Parathyroid adenoma (tissue), 2 donors: ENCODE data around the gene SEMA6B.

ENCODE experiments used
- H2AFZ ChIP-seq: fragments of 300-600 bp; sonication (generic); one replicate; pipeline ENCODE4 v1.7.0; 2017; ENCODE audit warnings: antibody characterized with exemption, mild to moderate bottlenecking
- H3K27ac ChIP-seq: fragments of 300-600 bp; sonication (generic); one replicate; pipeline ENCODE4 v1.7.0; 2017
- H3K27me3 ChIP-seq: fragments of 300-600 bp; sonication (generic); one replicate; pipeline ENCODE4 v1.7.0; 2017; ENCODE audit warnings: low read length; ENCODE audit not compliant: control insufficient read depth, insufficient read depth
- H3K36me3 ChIP-seq: fragments of 300-600 bp; sonication (generic); one replicate; pipeline ENCODE4 v1.7.0; 2017; ENCODE audit warnings: low read length; ENCODE audit not compliant: control insufficient read depth, insufficient read depth
- H3K4me1 ChIP-seq: fragments of 300-600 bp; sonication (generic); one replicate; pipeline ENCODE4 v1.7.0; 2017; ENCODE audit warnings: control low read depth
- H3K4me2 ChIP-seq: fragments of 300-600 bp; sonication (generic); one replicate; pipeline ENCODE4 v1.7.0; 2017; ENCODE audit warnings: low read length
- H3K4me3 ChIP-seq: fragments of 300-600 bp; sonication (generic); one replicate; pipeline ENCODE4 v1.7.0; 2017; ENCODE audit warnings: low read depth, low read length
- H3K79me2 ChIP-seq: fragments of 300-600 bp; sonication (generic); one replicate; pipeline ENCODE4 v1.7.0; 2017; ENCODE audit warnings: control low read depth
- H3K9ac ChIP-seq: fragments of 300-600 bp; sonication (generic); one replicate; pipeline ENCODE4 v1.7.0; 2017; ENCODE audit warnings: mild to moderate bottlenecking
- H3K9me3 ChIP-seq: fragments of 300-600 bp; sonication (generic); one replicate; pipeline ENCODE4 v1.7.0; 2017; ENCODE audit warnings: low read length; ENCODE audit not compliant: control insufficient read depth
- CTCF ChIP-seq: fragments of 300-600 bp; sonication (generic); IDR thresholded peaks from one replicate; pipeline ENCODE4 v1.7.0; 2017; ENCODE audit warnings: antibody characterized with exemption, mild to moderate bottlenecking
- donor health status: primary hyperparathyroidism.

Gene SEMA6B

GRCh38 chr19:4500841-4501591 lies 58.5 kb downstream of the SEMA6B start:
- no peak overlapping the region for H3K4me2 ChIP-seq
- no peaks in the 10 kb centered on the region for H3K9me3 ChIP-seq
- H3K27me3 ChIP-seq = no peaks in the 10 kb centered on the region
- H3K27ac ChIP-seq = no peak overlapping the region
- H3K4me1 ChIP-seq = no peaks in the 10 kb centered on the region
- H3K79me2 ChIP-seq = no peaks in the 10 kb centered on the region
- no peak for TF ChIP-seq CTCF
- H3K9ac ChIP-seq = no peak overlapping the region
- H3K4me3 ChIP-seq = no peak overlapping the region
- no peak overlapping the region for H2AFZ ChIP-seq
- no peaks in the 10 kb centered on the region for H3K36me3 ChIP-seq

- Histone ChIP-seq H3K4me2 (no peak overlapping the region), H3K4me1 (no peaks in the 10 kb centered on the region), H2AFZ (no peak overlapping the region), H3K9me3 (no peaks in the 10 kb centered on the region), H3K4me3 (no peak overlapping the region), H3K27me3 (no peaks in the 10 kb centered on the region), H3K27ac (no peak overlapping the region), H3K9ac (no peak overlapping the region), H3K79me2 (no peaks in the 10 kb centered on the region), H3K36me3 (no peaks in the 10 kb centered on the region)
- TF ChIP-seq CTCF = no peak
Measured at GRCh38 chr19:4499855-4500254, 59.6 kb downstream of the SEMA6B start.

- H3K79me2 ChIP-seq = no peaks in the 10 kb centered on the region
- no peak for TF ChIP-seq CTCF
Measured at GRCh38 chr19:4499318-4499717, 60.2 kb downstream of the SEMA6B start.

GRCh38 chr19:4498694-4499093 lies 60.8 kb downstream of the SEMA6B start:
- H3K4me2 ChIP-seq = no peak overlapping the region
- H3K4me3 ChIP-seq = no peak overlapping the region

More at GRCh38 chr19:4499318-4499717, 60.2 kb downstream of the SEMA6B start:
- Histone ChIP-seq H3K4me1 (no peaks in the 10 kb centered on the region), H3K4me2 (no peak overlapping the region), H3K27me3 (no peaks in the 10 kb centered on the region), H3K36me3 (no peaks in the 10 kb centered on the region), H3K27ac (no peak overlapping the region), H2AFZ (no peak overlapping the region), H3K9me3 (no peaks in the 10 kb centered on the region), H3K9ac (no peak overlapping the region), H3K4me3 (no peak overlapping the region)

More at GRCh38 chr19:4498694-4499093, 60.8 kb downstream of the SEMA6B start:
- H2AFZ ChIP-seq = no peak overlapping the region
- no peaks in the 10 kb centered on the region for H3K36me3 ChIP-seq
- no peaks in the 10 kb centered on the region for H3K9me3 ChIP-seq
- no peaks in the 10 kb centered on the region for H3K79me2 ChIP-seq
- TF ChIP-seq CTCF = no peak
- H3K27ac ChIP-seq = no peak overlapping the region
- H3K9ac ChIP-seq = no peak overlapping the region
- no peaks in the 10 kb centered on the region for H3K4me1 ChIP-seq
- no peaks in the 10 kb centered on the region for H3K27me3 ChIP-seq
